Smooth muscle cell (in vitro differentiated cells): Measurements from ENCODE around the gene CNTF. TPM values are rescaled to one million over a fixed set of nuclear protein-coding genes. Genes with fewer than 3 reads are reported as not detected.

Experiments used
- DNase-seq: peaks from one replicate; lab custom pipeline; 2025; ENCODE audit not compliant: unreplicated experiment; lab: John Stamatoyannopoulos, UW
- H2AFZ ChIP-seq: fragments of 200-600 bp; sonication (generic); 2 replicates; pipeline ENCODE4 v1.6.0; 2016; ENCODE audit warnings: antibody characterized with exemption, low read depth, mild to moderate bottlenecking
- H3F3A ChIP-seq: fragments of 200-600 bp; sonication (generic); 2 replicates; pipeline ENCODE4 v1.6.0; 2017; ENCODE audit warnings: antibody characterized with exemption, low read depth
- H3K27ac ChIP-seq: fragments of 200-600 bp; sonication (generic); 2 replicates; pipeline ENCODE4 v1.5.1; 2016; ENCODE audit warnings: low read depth, mild to moderate bottlenecking
- H3K27me3 ChIP-seq: fragments of 200-600 bp; sonication (generic); 2 replicates; pipeline ENCODE4 v1.6.1; 2016; ENCODE audit warnings: low read depth, mild to moderate bottlenecking
- H3K36me3 ChIP-seq: fragments of 200-600 bp; sonication (generic); 2 replicates; pipeline ENCODE4 v1.5.1; 2016; ENCODE audit warnings: low read depth
- H3K4me1 ChIP-seq: fragments of 200-600 bp; sonication (generic); 2 replicates; pipeline ENCODE4 v1.5.1; 2016; ENCODE audit warnings: low read depth
- H3K4me2 ChIP-seq: fragments of 200-600 bp; sonication (generic); 2 replicates; pipeline ENCODE4 v1.6.0; 2016; ENCODE audit warnings: mild to moderate bottlenecking
- H3K4me3 ChIP-seq: fragments of 200-600 bp; sonication (generic); 2 replicates; pipeline ENCODE4 v1.5.1; 2016; ENCODE audit warnings: mild to moderate bottlenecking
- H3K79me2 ChIP-seq: fragments of 200-600 bp; sonication (generic); 2 replicates; pipeline ENCODE4 v1.6.0; 2016; ENCODE audit warnings: low read depth, mild to moderate bottlenecking
- H3K9ac ChIP-seq: fragments of 200-600 bp; sonication (generic); 2 replicates; pipeline ENCODE4 v1.6.0; 2016; ENCODE audit warnings: low read depth
- H3K9me3 ChIP-seq: fragments of 200-600 bp; sonication (generic); replicated peaks from 2 replicates; pipeline ENCODE4 v1.5.1; 2016; ENCODE audit warnings: low read depth
- H4K20me1 ChIP-seq: fragments of 200-600 bp; sonication (generic); 2 replicates; pipeline ENCODE4 v1.6.0; 2016; ENCODE audit warnings: low read depth
- CTCF ChIP-seq: fragments of 200-600 bp; sonication (generic); IDR thresholded peaks from 2 replicates; pipeline ENCODE4 v1.5.1; 2017; ENCODE audit warnings: borderline replicate concordance, mild to moderate bottlenecking, antibody characterized with exemption; ENCODE audit not compliant: insufficient read depth, poor library complexity, severe bottlenecking
- WGBS: methylation state at CpG from one replicate; pipeline ENCODE4 v1.1.7; 2016; ENCODE audit warnings: low lambda C conversion rate; 5-methylcytosine and 5-hydroxymethylcytosine counted together
- polyA plus RNA-seq: library from polyadenylated mRNA; unstranded; fragments of >200 nt; fragmentation: Nextera tagmentation; extraction: Ambion mirVana; gene quantifications from 2 replicates; pipeline ENCODE4 v1.2.1, GENCODE V29; 2016
- total RNA-seq: library from RNA; depleted of rRNA; stranded (reverse); fragments of >200 nt; gene quantifications from 2 replicates; pipeline ENCODE4 v1.2.3, GENCODE V29; 2014

Gene CNTF
- total and polyA plus RNA-seq, 2 experiments from 2014 or later = 0.66 to 2.2 TPM

DNA sequence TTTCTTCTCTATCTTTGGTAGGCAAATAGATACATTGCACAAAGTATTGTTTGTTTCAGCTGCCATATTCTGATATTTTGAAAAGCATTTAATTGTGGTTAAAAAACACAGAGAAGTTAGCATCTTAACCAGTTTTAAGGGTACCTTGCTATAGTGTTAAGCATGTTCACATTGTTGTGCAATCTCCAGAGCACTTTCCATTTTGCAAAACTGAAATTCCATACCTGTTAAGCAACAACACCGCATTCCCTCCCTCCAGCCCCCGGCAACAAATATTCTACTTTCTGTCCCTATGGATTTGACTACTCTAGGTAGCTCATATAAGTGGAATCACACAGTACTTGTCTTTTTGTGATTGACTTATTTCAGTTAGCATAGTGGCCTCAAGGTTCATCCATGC, 33.9 kb downstream of the CNTF start:
- TF ChIP-seq CTCF = no peak
- Histone ChIP-seq H4K20me1 (no peaks in the 10 kb centered on the region), H3K4me1 (no peaks in the 10 kb centered on the region), H3K9me3 (no peaks in the 10 kb centered on the region), H3K9ac (no peak overlapping the region), H3K27ac (no peak overlapping the region), H3K36me3 (no peaks in the 10 kb centered on the region), H3K4me3 (no peak overlapping the region), H2AFZ (no peak overlapping the region), H3K4me2 (no peak overlapping the region), H3K79me2 (no peaks in the 10 kb centered on the region), H3K27me3 (no peaks in the 10 kb centered on the region), H3F3A (no peaks in the 10 kb centered on the region)
- 90% methylated on average over 2 of the region's 2 CpGs for WGBS
- no peak for DNase-seq

GRCh38 chr11:58658623-58659022, 36.2 kb downstream of the CNTF start:
- H3K9ac ChIP-seq = no peak overlapping the region
- no peaks in the 10 kb centered on the region for H4K20me1 ChIP-seq
- H2AFZ ChIP-seq = no peak overlapping the region
- WGBS = 71% methylated on average over 3 of the region's 3 CpGs
- no peak for TF ChIP-seq CTCF
- no peak for DNase-seq
- H3K4me1 ChIP-seq = no peaks in the 10 kb centered on the region
- no peaks in the 10 kb centered on the region for H3K79me2 ChIP-seq
- no peak overlapping the region for H3K27ac ChIP-seq
- H3K36me3 ChIP-seq = no peaks in the 10 kb centered on the region
- H3K4me3 ChIP-seq = no peak overlapping the region
- no peaks in the 10 kb centered on the region for H3F3A ChIP-seq
- no peaks in the 10 kb centered on the region for H3K9me3 ChIP-seq
- H3K4me2 ChIP-seq = no peak overlapping the region
- no peaks in the 10 kb centered on the region for H3K27me3 ChIP-seq

- no peaks in the 10 kb centered on the region for H3K4me1 ChIP-seq
- H2AFZ ChIP-seq = no peak overlapping the region
- no peak overlapping the region for H3K9ac ChIP-seq
- H3K36me3 ChIP-seq = no peaks in the 10 kb centered on the region
- WGBS = 40% methylated on average over 2 of the region's 2 CpGs
- no peaks in the 10 kb centered on the region for H3K27me3 ChIP-seq
- no peak overlapping the region for H3K4me3 ChIP-seq
- H3K9me3 ChIP-seq = no peaks in the 10 kb centered on the region
- no peaks in the 10 kb centered on the region for H3F3A ChIP-seq
- H3K27ac ChIP-seq = no peak overlapping the region
- TF ChIP-seq CTCF = no peak
- no peaks in the 10 kb centered on the region for H4K20me1 ChIP-seq
- H3K79me2 ChIP-seq = no peaks in the 10 kb centered on the region
- H3K4me2 ChIP-seq = no peak overlapping the region
- DNase-seq = no peak
Measured at GRCh38 chr11:58659404-58659803, 36.9 kb downstream of the CNTF start.

GRCh38 chr11:58659910-58660570, 37.6 kb downstream of the CNTF start:
- Histone ChIP-seq H2AFZ (no peak overlapping the region), H3K9ac (no peak overlapping the region), H3K9me3 (no peaks in the 10 kb centered on the region), H3F3A (no peaks in the 10 kb centered on the region), H3K4me2 (no peak overlapping the region), H4K20me1 (no peaks in the 10 kb centered on the region), H3K36me3 (no peaks in the 10 kb centered on the region), H3K27me3 (no peaks in the 10 kb centered on the region), H3K27ac (no peak overlapping the region), H3K4me3 (no peak overlapping the region), H3K79me2 (no peaks in the 10 kb centered on the region), H3K4me1 (no peaks in the 10 kb centered on the region)
- TF ChIP-seq CTCF = no peak
- no peak for DNase-seq
- 78% methylated on average over 5 of the region's 5 CpGs for WGBS
